HG03108 (cell line): ENCODE data around the gene SPACA6.

Source experiments
- ATAC-seq: cut with Tn5 transposase; IDR thresholded peaks from one replicate; pipeline ENCODE4 v1.9.1; 2021; ENCODE audit warnings: moderate library complexity; ENCODE audit not compliant: unreplicated experiment

Gene SPACA6

GRCh38 chr19:51703575-51704515 is 10.7 kb downstream of the SPACA6 start:
- ATAC-seq = peak; percentile 86

- ATAC-seq = no peak
Measured at GRCh38 chr19:51704626-51705025, 11.5 kb downstream of the SPACA6 start.

GRCh38 chr19:51706296-51706695 is 13.2 kb downstream of the SPACA6 start:
- ATAC-seq = no peak

GRCh38 chr19:51706885-51707284 is 13.8 kb downstream of the SPACA6 start:
- ATAC-seq = no peak

- no peak for ATAC-seq
Measured at GRCh38 chr19:51708811-51709210, 15.7 kb downstream of the SPACA6 start.

- no peak for ATAC-seq
Measured at GRCh38 chr19:51709575-51709974, 16.4 kb downstream of the SPACA6 start.

- ATAC-seq = no peak
Measured at GRCh38 chr19:51710163-51710562, 17.0 kb downstream of the SPACA6 start.

GRCh38 chr19:51711702-51712101 is 18.6 kb downstream of the SPACA6 start:
- no peak for ATAC-seq

DNA sequence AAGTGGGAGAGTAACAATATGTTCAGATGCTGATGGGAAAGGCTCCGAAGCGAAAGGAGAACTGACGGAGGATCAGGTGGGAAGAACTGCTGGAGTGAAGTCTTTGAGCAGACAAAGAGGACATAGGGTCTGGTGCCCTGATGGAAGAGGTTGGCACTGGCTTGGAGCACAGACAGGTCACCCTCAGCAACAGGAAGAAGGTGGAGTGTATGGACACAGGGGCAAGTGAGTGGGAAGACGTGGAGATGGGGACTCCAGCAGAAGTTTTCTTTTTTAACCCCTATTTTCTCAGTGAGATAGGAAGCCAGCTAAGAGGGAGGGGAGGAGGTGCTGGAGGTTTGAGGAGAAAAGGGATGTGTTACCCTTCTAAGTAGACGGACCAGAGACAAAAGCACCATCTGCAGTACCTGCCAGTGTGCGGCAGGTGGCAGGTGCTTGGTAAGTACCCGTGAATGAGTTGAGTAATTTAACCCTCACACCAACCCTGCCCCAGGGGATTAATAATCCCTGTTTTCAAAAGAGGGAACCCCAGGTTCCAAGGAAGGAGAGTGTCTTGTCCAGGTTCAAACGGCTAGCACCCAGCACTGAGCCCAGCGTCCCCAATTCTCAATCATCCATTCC is 19.4 kb downstream of the SPACA6 start:
- no peak for ATAC-seq

DNA sequence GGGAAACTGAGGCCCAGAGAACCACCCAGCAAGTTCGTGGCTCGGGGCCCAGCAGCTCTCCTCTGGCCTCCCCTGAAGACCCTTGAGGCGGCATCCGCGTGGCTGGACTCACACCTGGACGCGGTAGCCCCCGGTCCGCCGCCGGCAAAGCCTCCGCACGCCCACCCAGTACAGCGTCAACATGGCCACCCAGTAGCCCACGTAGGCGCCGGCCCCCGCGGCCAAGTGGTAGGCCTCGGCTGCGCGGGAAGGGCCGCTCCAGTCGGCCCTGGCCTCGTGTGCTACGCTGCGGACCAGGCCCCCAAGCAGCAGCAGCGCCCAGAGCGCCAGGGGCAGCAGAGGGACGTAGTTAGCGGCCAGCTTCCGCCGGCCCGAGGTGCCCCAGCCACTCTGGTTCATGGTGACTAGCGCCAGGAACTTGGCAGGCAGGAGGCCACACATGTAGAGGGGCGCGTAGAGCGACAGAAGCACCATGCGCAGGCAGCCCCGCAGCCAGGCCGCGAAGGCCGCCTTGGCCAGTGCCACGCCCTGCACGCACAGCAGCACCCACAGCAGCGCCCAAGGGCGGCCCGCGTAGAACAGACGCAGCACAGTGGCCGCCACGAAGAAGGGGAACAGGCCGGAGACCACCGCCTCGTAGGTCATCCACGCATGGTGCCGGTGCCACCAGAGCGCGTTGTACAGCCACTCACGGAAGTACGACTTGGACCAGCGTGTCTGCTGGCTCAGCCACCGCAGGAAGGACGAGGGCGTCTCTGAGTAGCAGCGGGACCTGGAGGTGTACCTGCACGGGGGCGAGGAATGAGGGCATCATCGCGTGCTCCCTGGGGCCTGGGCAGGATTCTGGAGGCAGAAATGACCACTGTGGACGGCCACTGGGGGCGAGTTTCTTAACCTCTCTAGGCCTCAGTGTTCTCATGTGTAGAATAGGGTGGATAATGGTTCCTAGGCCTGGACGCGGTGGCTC is 20.5 kb downstream of the SPACA6 start:
- ATAC-seq = no peak

- no peak for ATAC-seq
Measured at GRCh38 chr19:51714848-51715247, 21.7 kb downstream of the SPACA6 start.

GRCh38 chr19:51715850-51716249 is 22.7 kb downstream of the SPACA6 start:
- ATAC-seq = no peak

DNA sequence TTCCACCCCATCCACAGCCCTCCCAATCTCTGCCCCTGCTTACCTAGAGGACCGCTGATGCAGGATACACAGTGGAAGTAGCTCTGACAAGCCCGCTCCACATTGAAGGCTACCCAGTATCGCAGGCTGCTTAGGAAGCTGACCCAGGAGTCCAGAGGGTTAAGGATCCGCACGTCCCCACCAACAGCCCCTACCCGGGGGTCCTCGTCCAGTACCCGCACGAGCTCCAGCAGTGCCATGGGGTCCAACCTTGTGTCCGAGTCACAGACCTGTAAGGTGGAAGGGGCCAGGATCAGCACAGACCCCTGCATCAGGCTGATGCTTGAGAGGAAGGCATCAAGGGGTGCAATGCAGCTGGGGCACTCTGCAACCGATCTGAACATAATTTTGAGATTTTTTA is 23.8 kb downstream of the SPACA6 start:
- no peak for ATAC-seq

DNA sequence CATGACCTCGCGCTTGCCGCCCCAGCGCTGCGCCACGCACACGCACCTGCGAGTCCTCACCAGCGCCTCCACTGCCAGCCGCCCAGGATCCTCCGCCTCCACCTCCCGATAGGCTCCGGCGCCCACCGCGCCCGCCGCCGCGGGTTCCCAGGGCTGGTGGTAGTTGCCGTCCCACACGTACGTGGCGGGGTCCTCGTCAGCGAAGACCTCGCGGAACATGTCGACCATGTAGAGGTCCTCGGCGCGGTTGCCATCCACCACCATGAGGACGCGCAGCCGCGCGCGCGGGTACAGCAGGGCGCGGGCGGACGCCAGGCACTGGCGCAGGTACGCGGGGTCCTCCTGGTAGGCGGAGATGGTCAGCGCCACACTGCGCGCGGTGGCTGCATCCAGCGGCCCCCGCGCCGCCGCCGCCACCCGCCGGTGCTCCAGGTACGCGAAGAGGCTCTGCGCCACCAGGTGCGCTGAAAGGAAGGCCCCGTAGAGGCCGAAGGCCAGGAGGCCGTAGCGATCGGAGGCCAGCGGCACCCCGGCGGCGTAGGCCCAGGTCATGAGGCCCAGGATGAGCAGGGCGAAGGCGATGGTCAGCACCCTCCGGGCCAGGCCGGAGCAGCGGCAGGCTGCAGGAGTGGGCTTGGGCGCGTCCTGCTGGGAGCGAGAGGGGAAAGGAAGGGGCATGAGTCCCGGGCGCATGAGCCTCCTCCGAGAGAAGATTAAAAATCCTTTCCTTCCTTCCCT is 26.3 kb downstream of the SPACA6 start:
- ATAC-seq = no peak

GRCh38 chr19:51721905-51722304 is 28.8 kb downstream of the SPACA6 start:
- ATAC-seq = no peak

- ATAC-seq = no peak
Measured at GRCh38 chr19:51722492-51722891, 29.4 kb downstream of the SPACA6 start.

- ATAC-seq = no peak
Measured at GRCh38 chr19:51724543-51724942, 31.4 kb downstream of the SPACA6 start.

DNA sequence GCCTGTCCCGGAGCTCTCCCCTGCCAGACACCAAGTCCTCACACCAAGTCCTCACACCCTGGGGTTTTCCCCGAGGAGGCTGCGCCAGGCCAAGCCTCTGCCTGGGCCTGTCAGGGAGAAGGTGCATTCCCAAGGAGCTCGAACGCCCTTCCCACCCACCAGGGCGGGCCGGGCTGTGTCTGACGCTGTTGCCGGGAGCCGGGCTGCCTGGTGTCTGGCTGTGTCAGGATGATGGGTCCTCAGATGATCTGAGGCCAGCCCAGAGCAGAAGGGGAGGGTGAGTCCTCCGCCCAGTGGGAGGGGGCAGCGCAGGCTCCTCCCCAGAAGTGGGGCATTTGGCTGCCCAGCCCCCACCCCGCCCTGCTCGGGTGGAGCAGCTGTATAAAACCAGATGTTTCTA is 32.9 kb downstream of the SPACA6 start:
- ATAC-seq = no peak

DNA sequence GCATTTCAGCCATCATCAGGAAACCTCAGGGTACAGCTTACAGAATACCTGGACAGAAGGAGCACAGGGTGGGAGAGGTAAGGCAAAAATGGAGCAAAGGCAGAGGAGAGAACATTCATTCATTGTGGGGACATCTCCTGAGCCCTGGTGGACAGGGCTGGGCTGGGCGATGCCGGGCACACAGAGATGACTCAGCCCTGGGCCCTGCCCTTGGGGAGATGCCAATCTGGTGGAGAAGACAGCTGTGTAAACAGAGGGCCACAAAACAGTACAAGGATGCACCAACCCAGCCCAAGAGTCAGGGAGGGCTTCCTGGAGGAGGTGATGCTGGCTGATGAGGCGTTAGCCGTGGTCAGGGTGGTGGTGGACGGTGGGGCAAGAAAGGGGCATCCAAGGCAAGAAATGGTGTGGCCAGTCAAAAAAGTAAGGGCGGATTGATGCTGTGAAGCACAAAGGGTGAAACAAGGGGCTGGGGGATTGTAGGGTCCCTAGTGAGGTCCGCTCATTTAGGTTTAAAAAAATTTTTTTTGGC is 34.3 kb downstream of the SPACA6 start:
- ATAC-seq = no peak

GRCh38 chr19:51729781-51730180 is 36.7 kb downstream of the SPACA6 start:
- ATAC-seq = no peak
